Measurements from ENCODE around the gene TP53BP2.

Gene TP53BP2

GRCh38 chr1:223824712-223825111 lies 21.0 kb downstream of the TP53BP2 start:
- TF ChIP-seq GATA3 (IDR thresholded peaks at IDR 0.05; ENCODE audit: low read depth, low read length) = no peak
- no peak for TF ChIP-seq GATA2 (IDR thresholded peaks at IDR 0.05; ENCODE audit: low read depth, low read length)

- TF ChIP-seq GATA3 (IDR thresholded peaks at IDR 0.05; ENCODE audit: low read depth, low read length) (no peak), GATA2 (IDR thresholded peaks at IDR 0.05; ENCODE audit: low read depth, low read length) (no peak)
Observed at GRCh38 chr1:223824287-223824686, 21.5 kb downstream of the TP53BP2 start.

DNA sequence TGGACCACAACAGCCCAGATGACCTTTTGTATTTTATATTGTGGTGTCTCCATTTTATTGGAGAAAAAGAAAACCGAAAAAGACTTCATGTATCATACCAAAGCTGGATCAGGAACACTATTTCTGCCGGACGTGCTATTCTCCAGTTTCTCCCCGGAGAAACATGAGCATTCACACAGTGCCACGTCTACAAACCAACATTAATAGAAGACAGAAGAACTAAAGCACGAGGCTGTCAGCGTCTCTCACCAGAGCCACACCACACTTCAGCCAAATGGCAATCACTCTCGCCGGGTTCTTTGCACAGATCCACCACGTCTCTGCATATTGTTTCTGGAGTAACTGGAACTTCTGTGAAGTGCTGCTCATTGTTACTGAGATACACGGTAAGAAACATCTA lies 24.8 kb downstream of the TP53BP2 start:
- TF ChIP-seq GATA3 (IDR thresholded peaks at IDR 0.05; ENCODE audit: low read depth, low read length) = no peak
- TF ChIP-seq GATA2 (IDR thresholded peaks at IDR 0.05; ENCODE audit: low read depth, low read length) = no peak

- TF ChIP-seq GATA2 (IDR thresholded peaks at IDR 0.05; ENCODE audit: low read depth, low read length) = no peak
- TF ChIP-seq GATA3 (IDR thresholded peaks at IDR 0.05; ENCODE audit: low read depth, low read length) = no peak
Observed at GRCh38 chr1:223820515-223820858, 25.3 kb downstream of the TP53BP2 start.

DNA sequence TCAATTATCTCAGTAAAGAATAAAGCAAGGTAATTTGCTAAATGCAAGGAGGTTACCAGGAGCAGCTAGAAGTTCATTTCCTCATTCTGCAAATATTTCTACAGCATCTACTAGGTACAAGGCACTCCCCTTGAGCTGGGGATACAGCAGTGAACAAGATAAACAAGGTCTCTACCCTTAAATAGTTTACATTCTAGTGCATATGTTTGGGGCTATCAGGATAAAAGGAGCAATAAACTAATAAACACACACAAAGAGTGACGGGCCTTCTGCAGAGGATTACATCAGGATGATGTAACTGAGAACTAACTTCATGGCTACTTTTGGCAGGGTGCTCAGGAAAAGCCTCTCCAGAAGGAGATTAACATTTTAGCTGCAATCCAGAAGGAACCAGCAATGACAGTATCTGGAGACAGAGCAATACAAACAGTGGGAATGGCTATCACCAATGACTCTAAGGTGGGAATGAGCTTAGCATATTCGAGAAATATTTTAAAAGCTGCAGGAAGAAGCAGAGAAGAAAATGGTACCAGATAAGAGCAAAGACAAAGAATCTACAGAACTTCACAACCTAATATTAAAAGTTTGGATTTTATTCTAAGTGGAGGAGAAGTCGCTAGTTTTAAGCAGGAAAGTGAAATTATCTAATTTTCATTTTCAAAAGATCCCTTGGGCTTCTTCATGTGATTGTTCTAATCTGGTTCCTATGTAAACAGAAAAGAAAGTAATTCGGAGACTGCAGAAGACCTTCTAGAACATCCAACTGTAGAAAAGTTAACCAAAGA lies 25.8 kb downstream of the TP53BP2 start:
- no peak for TF ChIP-seq GATA3 (IDR thresholded peaks at IDR 0.05; ENCODE audit: low read depth, low read length)
- no peak for TF ChIP-seq GATA2 (IDR thresholded peaks at IDR 0.05; ENCODE audit: low read depth, low read length)

DNA sequence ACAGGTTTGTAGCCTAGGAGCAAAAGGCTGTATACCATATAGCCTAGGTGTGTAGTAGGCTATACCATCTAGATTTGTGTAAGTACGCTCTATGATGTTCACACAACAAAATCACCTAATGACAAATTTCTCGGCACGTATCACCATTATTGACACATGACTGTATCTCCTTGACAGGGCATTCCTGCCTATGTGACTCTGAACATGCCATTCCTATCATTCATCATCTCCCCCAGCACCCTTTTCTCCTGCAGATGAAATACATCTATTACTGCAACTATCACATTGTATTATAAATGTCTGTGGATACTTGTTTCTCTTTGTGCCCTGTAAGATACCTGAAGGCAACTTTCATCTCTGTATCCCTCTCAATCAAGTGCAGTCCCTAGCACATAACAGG lies 29.9 kb downstream of the TP53BP2 start:
- TF ChIP-seq GATA3 (IDR thresholded peaks at IDR 0.05; ENCODE audit: low read depth, low read length) = no peak

DNA sequence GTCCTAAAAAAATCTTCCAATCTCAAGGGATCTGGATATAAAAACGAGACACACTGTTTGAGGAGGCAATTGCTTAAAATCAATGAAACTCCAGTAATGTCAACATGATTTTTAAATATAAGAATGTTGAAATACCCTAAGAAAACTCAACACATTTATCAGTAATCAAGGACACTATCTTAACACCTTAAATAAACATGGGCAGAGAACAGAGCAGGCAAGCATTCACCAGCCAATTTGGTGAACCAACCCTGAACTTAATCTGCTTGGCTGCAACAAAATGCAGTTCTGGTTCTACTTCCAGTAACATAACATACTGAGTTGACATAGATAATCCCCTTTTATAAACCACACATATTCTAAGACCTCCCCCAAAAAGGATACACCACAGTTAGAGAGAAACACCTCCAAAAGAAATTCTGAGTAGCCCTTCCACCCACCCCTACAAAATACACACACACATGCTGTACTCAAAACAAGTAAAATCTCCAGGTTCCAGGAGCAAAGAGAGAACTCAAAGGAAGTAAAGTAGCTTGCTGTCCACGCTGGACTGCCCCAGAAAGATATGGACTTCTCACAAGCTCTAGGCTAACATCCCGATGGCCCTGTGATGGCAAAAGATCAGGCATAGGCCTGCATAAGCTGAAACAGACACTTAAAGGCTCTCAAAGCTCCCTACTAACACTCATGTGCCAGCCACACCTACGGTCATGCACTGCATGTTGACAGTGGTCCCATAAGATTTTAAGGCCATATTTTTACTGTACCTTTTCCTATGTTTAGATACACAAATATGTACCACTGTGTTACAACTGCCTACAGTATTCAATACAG lies 30.5 kb downstream of the TP53BP2 start:
- TF ChIP-seq GATA2 (IDR thresholded peaks at IDR 0.05; ENCODE audit: low read depth, low read length) (no peak), GATA3 (IDR thresholded peaks at IDR 0.05; ENCODE audit: low read depth, low read length) (no peak)

DNA sequence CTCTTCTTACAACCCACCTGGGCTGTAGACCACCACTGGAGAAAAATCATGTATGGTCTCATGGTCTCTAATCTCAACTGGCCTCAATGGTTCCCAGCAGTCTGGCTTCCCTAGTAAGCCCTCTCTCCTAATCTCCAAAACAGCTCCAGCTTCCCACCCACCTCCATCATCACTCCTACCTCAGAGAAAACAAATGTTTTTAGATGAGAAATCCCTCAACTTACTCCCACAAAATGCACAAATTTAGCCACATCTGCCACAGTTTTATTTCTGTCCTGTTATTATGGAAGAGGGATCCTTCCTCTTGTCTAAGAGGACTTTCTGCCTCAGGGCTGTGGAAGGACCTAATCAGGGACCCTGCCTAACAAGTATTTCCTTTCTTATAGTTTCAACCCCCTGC lies 32.1 kb downstream of the TP53BP2 start:
- TF ChIP-seq GATA3 (IDR thresholded peaks at IDR 0.05; ENCODE audit: low read depth, low read length) (no peak), GATA2 (IDR thresholded peaks at IDR 0.05; ENCODE audit: low read depth, low read length) (no peak)

- TF ChIP-seq GATA3 (IDR thresholded peaks at IDR 0.05; ENCODE audit: low read depth, low read length) (no peak), GATA2 (IDR thresholded peaks at IDR 0.05; ENCODE audit: low read depth, low read length) (no peak)
Observed at GRCh38 chr1:223811634-223812101, 34.1 kb downstream of the TP53BP2 start.

DNA sequence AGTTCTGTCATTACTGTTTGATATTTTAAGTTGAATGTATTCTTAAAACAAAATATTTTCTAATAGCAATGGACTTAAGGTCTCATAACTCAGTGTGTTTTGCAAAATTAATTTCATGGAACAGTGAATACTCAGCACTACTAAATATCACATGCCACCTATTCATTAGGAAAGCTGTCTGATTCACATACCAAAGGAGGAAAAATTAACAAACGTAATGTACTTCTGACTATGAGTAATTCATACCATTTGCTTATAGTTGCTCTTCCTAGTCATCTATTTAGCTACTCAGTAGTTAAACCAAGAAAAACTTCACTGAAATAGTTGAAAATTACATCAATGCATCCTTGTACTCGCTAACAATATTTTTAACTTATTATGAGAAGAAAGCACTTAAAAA lies 35.2 kb downstream of the TP53BP2 start:
- no peak for TF ChIP-seq GATA3 (IDR thresholded peaks at IDR 0.05; ENCODE audit: low read depth, low read length)
- TF ChIP-seq GATA2 (IDR thresholded peaks at IDR 0.05; ENCODE audit: low read depth, low read length) = no peak

GRCh38 chr1:223803211-223803610 lies 42.5 kb downstream of the TP53BP2 start:
- TF ChIP-seq GATA2 (IDR thresholded peaks at IDR 0.05; ENCODE audit: low read depth, low read length) = no peak
- TF ChIP-seq GATA3 (IDR thresholded peaks at IDR 0.05; ENCODE audit: low read depth, low read length) = no peak

GRCh38 chr1:223802602-223803001 lies 43.1 kb downstream of the TP53BP2 start:
- TF ChIP-seq GATA2 (IDR thresholded peaks at IDR 0.05; ENCODE audit: low read depth, low read length) (no peak), GATA3 (IDR thresholded peaks at IDR 0.05; ENCODE audit: low read depth, low read length) (no peak)

GRCh38 chr1:223802032-223802431 lies 43.7 kb downstream of the TP53BP2 start:
- TF ChIP-seq GATA2 (IDR thresholded peaks at IDR 0.05; ENCODE audit: low read depth, low read length) (no peak), GATA3 (IDR thresholded peaks at IDR 0.05; ENCODE audit: low read depth, low read length) (no peak)

GRCh38 chr1:223796210-223796609 lies 49.5 kb downstream of the TP53BP2 start:
- no peak for TF ChIP-seq GATA2 (IDR thresholded peaks at IDR 0.05; ENCODE audit: low read depth, low read length)
- no peak for TF ChIP-seq GATA3 (IDR thresholded peaks at IDR 0.05; ENCODE audit: low read depth, low read length)

Data from SH-SY5Y (cell line).